ENCODE results near the gene MYOM3.
"Not testable (repeated sequence)": the region's sequence is repeated elsewhere in the genome, so short reads cannot be mapped to it uniquely, and the experiment has no call there.

- TF ChIP-seq, protein P1, sequence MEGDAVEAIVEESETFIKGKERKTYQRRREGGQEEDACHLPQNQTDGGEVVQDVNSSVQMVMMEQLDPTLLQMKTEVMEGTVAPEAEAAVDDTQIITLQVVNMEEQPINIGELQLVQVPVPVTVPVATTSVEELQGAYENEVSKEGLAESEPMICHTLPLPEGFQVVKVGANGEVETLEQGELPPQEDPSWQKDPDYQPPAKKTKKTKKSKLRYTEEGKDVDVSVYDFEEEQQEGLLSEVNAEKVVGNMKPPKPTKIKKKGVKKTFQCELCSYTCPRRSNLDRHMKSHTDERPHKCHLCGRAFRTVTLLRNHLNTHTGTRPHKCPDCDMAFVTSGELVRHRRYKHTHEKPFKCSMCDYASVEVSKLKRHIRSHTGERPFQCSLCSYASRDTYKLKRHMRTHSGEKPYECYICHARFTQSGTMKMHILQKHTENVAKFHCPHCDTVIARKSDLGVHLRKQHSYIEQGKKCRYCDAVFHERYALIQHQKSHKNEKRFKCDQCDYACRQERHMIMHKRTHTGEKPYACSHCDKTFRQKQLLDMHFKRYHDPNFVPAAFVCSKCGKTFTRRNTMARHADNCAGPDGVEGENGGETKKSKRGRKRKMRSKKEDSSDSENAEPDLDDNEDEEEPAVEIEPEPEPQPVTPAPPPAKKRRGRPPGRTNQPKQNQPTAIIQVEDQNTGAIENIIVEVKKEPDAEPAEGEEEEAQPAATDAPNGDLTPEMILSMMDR (IDR thresholded peaks at IDR 0.05), result not testable (repeated sequence)
- not testable (repeated sequence) for TF ChIP-seq POLR2A, POLR2AphosphoS5, EP300 (IDR thresholded peaks at IDR 0.05)
These were observed 99.1 kb downstream of the MYOM3 start for GRCh38 chr1:24012878-24013277.
